ENCODE data around the gene MTHFS.

The MTHFS gene

GRCh38 chr15:79829950-79830349, 66.9 kb downstream of the MTHFS start:
- H4K20me1 ChIP-seq (ENCODE audit: control insufficient read depth, insufficient read depth, low read depth, low read length), result no peaks in the 10 kb centered on the region
- no peaks in the 10 kb centered on the region for H3K9me3 ChIP-seq (ENCODE audit: control insufficient read depth, insufficient read depth, low read length)
- H3F3A ChIP-seq (ENCODE audit: control insufficient read depth, insufficient read depth), result no peaks in the 10 kb centered on the region
- no peaks in the 10 kb centered on the region for H3K9me2 ChIP-seq (replicated peaks; ENCODE audit: control insufficient read depth, low read length)
- TF ChIP-seq, protein P1, sequence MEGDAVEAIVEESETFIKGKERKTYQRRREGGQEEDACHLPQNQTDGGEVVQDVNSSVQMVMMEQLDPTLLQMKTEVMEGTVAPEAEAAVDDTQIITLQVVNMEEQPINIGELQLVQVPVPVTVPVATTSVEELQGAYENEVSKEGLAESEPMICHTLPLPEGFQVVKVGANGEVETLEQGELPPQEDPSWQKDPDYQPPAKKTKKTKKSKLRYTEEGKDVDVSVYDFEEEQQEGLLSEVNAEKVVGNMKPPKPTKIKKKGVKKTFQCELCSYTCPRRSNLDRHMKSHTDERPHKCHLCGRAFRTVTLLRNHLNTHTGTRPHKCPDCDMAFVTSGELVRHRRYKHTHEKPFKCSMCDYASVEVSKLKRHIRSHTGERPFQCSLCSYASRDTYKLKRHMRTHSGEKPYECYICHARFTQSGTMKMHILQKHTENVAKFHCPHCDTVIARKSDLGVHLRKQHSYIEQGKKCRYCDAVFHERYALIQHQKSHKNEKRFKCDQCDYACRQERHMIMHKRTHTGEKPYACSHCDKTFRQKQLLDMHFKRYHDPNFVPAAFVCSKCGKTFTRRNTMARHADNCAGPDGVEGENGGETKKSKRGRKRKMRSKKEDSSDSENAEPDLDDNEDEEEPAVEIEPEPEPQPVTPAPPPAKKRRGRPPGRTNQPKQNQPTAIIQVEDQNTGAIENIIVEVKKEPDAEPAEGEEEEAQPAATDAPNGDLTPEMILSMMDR (IDR thresholded peaks at IDR 0.05; ENCODE audit: low read depth, low read length, poor library complexity, severe bottlenecking), result no peak
- TF ChIP-seq EZH2phosphoT487 (IDR thresholded peaks at IDR 0.05; ENCODE audit: borderline replicate concordance, low read length), result no peak
- no peaks in the 10 kb centered on the region for H3K27me3 ChIP-seq (ENCODE audit: control insufficient read depth, low read length)
- H3K79me2 ChIP-seq (ENCODE audit: control insufficient read depth, low read length), result no peaks in the 10 kb centered on the region
- H3K4me3 ChIP-seq (ENCODE audit: low read length), result no peak overlapping the region
- H3K36me3 ChIP-seq (ENCODE audit: control insufficient read depth, low read length), result no peaks in the 10 kb centered on the region
- H3K27ac ChIP-seq (ENCODE audit: low read depth, low read length), result no peak overlapping the region
- peaks cover 7% of the 10 kb centered on the region for H3K4me1 ChIP-seq (ENCODE audit: control insufficient read depth, low read length)
- no peak overlapping the region for H3K4me2 ChIP-seq (ENCODE audit: low read length)

- Histone ChIP-seq H3K4me2 (ENCODE audit: low read length) (no peak overlapping the region), H3K4me3 (ENCODE audit: low read length) (no peak overlapping the region), H3F3A (ENCODE audit: control insufficient read depth, insufficient read depth) (no peaks in the 10 kb centered on the region), H3K9me2 (replicated peaks; ENCODE audit: control insufficient read depth, low read length) (no peaks in the 10 kb centered on the region), H3K4me1 (ENCODE audit: control insufficient read depth, low read length) (no peaks in the 10 kb centered on the region), H3K79me2 (ENCODE audit: control insufficient read depth, low read length) (no peaks in the 10 kb centered on the region), H4K20me1 (ENCODE audit: control insufficient read depth, insufficient read depth, low read depth, low read length) (no peaks in the 10 kb centered on the region), H3K9me3 (ENCODE audit: control insufficient read depth, insufficient read depth, low read length) (no peaks in the 10 kb centered on the region), H3K36me3 (ENCODE audit: control insufficient read depth, low read length) (no peaks in the 10 kb centered on the region), H3K27ac (ENCODE audit: low read depth, low read length) (no peak overlapping the region), H3K27me3 (ENCODE audit: control insufficient read depth, low read length) (no peaks in the 10 kb centered on the region)
- no peak for TF ChIP-seq EZH2phosphoT487 (IDR thresholded peaks at IDR 0.05; ENCODE audit: borderline replicate concordance, low read length)
- TF ChIP-seq, protein P1 (IDR thresholded peaks at IDR 0.05; ENCODE audit: low read depth, low read length, poor library complexity, severe bottlenecking), result no peak
These were observed 68.4 kb downstream of the MTHFS start for GRCh38 chr15:79828447-79828846.

- Histone ChIP-seq H3K4me2 (ENCODE audit: low read length) (no peak overlapping the region), H3K27me3 (ENCODE audit: control insufficient read depth, low read length) (no peaks in the 10 kb centered on the region), H3K4me3 (ENCODE audit: low read length) (no peak overlapping the region), H4K20me1 (ENCODE audit: control insufficient read depth, insufficient read depth, low read depth, low read length) (no peaks in the 10 kb centered on the region), H3K27ac (ENCODE audit: low read depth, low read length) (no peak overlapping the region), H3F3A (ENCODE audit: control insufficient read depth, insufficient read depth) (no peaks in the 10 kb centered on the region), H3K36me3 (ENCODE audit: control insufficient read depth, low read length) (no peaks in the 10 kb centered on the region), H3K9me2 (replicated peaks; ENCODE audit: control insufficient read depth, low read length) (no peaks in the 10 kb centered on the region), H3K9me3 (ENCODE audit: control insufficient read depth, insufficient read depth, low read length) (no peaks in the 10 kb centered on the region), H3K4me1 (ENCODE audit: control insufficient read depth, low read length) (no peaks in the 10 kb centered on the region), H3K79me2 (ENCODE audit: control insufficient read depth, low read length) (no peaks in the 10 kb centered on the region)
- no peak for TF ChIP-seq EZH2phosphoT487 (IDR thresholded peaks at IDR 0.05; ENCODE audit: borderline replicate concordance, low read length)
- TF ChIP-seq, protein P1 (IDR thresholded peaks at IDR 0.05; ENCODE audit: low read depth, low read length, poor library complexity, severe bottlenecking), result no peak
These were observed 70.0 kb downstream of the MTHFS start for GRCh38 chr15:79826800-79827199.

Data from DOHH2 (cell line).